GM10266 (cell line): Measurements from ENCODE around the gene SGCD.

Experiments used
- DNase-seq: peaks from one replicate; pipeline ENCODE4 v3.0.0; 2012; ENCODE audit errors: extremely low spot score
- CTCF ChIP-seq: IDR thresholded peaks from 2 replicates; pipeline ENCODE4 v1.5.1; 2012; ENCODE audit warnings: mild to moderate bottlenecking, low read depth; ENCODE audit not compliant: control insufficient read depth, insufficient read depth; ENCODE audit errors: missing control alignments

SGCD gene

GRCh38 chr5:156326718-156327259 lies at the start of gene SGCD:
Gene SGCD, plus strand, starts transcription at chr5:156327164.
- DNase-seq: no peak
- TF ChIP-seq CTCF: no peak

- DNase-seq: no peak
- no peak for TF ChIP-seq CTCF
These were observed 49.7 kb upstream of the SGCD start for GRCh38 chr5:156277290-156277689.

GRCh38 chr5:156295431-156295830 lies 31.5 kb upstream of the SGCD start:
- no peak for TF ChIP-seq CTCF
- DNase-seq: no peak

GRCh38 chr5:156310115-156310514 lies 16.8 kb upstream of the SGCD start:
- no peak for TF ChIP-seq CTCF

GRCh38 chr5:156312897-156313694 lies 13.9 kb upstream of the SGCD start:
- TF ChIP-seq CTCF: no peak
- no peak for DNase-seq

More at GRCh38 chr5:156310115-156310514, 16.8 kb upstream of the SGCD start:
- no peak for DNase-seq

DNA sequence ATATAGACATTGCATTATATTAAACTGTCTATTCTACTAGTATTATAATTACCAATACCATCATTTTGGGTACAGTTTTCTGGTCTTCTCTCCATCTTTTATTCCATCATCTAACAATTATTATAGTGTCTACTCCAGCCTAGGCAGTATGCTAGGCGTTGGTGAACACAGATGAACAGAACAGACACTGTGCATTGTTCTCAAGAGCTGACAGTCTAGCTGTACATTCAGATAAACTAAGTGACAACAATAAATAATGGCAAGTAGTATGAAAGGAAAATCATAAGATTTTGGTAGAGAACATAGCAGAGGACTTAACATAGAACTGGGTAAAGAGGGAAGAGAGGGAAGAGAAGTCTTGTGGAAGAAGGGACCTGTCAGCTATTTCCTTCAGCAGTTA lies 12.5 kb upstream of the SGCD start:
- DNase-seq: no peak
- no peak for TF ChIP-seq CTCF

DNA sequence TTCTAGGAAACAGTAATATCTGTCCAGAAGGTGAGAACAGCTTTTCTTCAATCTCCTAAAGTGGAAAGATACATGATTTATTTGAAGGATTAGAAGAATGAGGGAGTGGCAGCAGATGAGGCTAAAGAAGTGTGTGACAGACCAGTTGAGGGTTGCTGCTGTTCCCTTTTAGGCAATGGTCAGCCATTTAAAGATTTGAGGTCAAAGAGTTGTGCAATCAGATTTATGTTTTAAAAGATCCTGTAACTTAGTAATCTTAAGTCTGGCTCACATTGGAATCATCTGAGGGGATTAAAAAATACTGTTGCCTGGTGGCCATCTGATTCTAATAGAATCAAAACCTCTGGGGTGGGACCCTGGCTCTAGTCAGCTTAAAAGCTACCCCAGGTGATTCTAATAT lies 4.3 kb upstream of the SGCD start:
- TF ChIP-seq CTCF: no peak
- no peak for DNase-seq
